HG02571 (cell line): ENCODE data around the gene TNFRSF8.
A peak's percentile ranks its signal among the peaks of the same experiment; 100 is the strongest.

Source experiments
- ATAC-seq: cut with Tn5 transposase; IDR thresholded peaks from one replicate; pipeline ENCODE4 v1.9.1; 2021; ENCODE audit warnings: mild to moderate bottlenecking, moderate library complexity; ENCODE audit not compliant: unreplicated experiment

TNFRSF8 gene

DNA sequence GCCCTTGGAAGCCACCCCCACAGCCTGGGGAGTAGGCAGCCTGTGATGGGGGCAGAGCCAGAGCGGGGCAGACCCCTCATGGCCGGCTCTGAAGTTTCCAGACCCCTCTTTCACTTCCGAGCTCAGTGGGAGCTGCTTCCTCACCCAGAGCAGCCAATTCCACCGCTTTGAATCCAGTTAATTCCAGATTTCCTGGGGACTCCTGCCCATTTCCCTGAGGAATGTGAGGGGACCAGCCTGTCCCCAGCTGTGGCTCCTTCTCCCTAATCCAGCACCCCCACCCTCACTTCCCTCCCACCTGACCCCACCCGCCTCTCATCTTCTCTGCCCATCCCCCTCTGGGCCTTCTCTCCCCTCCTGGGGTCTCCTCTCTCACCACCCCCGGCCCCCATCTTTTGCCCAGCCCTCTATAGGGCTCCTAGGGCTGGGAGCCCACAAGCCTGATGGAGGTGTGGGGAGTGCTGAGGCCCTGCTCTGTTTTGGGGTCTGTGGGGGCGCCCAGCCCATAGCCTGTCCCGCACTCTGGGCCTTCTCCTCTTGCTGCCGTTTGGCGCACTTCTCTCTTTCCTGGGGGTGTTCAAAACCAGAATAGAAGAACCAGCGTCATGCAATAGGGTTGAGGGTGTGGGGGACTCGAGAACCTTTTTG lies 77.5 kb downstream of the TNFRSF8 start:
- ATAC-seq, result no peak

GRCh38 chr1:12141163-12141850 lies 78.2 kb downstream of the TNFRSF8 start:
- no peak for ATAC-seq

DNA sequence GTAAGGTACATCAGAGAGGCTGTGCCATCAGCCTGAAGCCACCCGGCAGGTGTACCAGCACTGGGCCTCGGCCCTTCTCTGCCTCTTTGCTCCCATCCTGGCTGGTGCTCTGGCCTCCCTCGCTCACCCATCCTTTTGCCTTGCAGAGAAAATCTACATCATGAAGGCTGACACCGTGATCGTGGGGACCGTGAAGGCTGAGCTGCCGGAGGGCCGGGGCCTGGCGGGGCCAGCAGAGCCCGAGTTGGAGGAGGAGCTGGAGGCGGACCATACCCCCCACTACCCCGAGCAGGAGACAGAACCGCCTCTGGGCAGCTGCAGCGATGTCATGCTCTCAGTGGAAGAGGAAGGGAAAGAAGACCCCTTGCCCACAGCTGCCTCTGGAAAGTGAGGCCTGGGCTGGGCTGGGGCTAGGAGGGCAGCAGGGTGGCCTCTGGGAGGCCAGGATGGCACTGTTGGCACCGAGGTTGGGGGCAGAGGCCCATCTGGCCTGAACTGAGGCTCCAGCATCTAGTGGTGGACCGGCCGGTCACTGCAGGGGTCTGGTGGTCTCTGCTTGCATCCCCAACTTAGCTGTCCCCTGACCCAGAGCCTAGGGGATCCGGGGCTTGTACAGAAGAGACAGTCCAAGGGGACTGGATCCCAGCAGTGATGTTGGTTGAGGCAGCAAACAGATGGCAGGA lies 79.2 kb downstream of the TNFRSF8 start:
- ATAC-seq, result no peak

DNA sequence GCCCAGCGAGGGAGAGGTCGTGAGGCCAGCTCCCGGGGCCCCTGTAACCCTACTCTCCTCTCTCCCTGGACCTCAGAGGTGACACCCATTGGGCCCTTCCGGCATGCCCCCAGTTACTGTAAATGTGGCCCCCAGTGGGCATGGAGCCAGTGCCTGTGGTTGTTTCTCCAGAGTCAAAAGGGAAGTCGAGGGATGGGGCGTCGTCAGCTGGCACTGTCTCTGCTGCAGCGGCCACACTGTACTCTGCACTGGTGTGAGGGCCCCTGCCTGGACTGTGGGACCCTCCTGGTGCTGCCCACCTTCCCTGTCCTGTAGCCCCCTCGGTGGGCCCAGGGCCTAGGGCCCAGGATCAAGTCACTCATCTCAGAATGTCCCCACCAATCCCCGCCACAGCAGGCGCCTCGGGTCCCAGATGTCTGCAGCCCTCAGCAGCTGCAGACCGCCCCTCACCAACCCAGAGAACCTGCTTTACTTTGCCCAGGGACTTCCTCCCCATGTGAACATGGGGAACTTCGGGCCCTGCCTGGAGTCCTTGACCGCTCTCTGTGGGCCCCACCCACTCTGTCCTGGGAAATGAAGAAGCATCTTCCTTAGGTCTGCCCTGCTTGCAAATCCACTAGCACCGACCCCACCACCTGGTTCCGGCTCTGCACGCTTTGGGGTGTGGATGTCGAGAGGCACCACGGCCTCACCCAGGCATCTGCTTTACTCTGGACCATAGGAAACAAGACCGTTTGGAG lies 80.0 kb downstream of the TNFRSF8 start:
- ATAC-seq, result no peak

DNA sequence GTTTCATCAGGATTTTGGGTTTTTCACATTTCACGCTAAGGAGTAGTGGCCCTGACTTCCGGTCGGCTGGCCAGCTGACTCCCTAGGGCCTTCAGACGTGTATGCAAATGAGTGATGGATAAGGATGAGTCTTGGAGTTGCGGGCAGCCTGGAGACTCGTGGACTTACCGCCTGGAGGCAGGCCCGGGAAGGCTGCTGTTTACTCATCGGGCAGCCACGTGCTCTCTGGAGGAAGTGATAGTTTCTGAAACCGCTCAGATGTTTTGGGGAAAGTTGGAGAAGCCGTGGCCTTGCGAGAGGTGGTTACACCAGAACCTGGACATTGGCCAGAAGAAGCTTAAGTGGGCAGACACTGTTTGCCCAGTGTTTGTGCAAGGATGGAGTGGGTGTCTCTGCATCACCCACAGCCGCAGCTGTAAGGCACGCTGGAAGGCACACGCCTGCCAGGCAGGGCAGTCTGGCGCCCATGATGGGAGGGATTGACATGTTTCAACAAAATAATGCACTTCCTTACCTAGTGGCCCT lies 80.6 kb downstream of the TNFRSF8 start:
- no peak for ATAC-seq

- ATAC-seq, result no peak
Measured at GRCh38 chr1:12144236-12144635, 81.1 kb downstream of the TNFRSF8 start.

- ATAC-seq, result no peak
Measured at GRCh38 chr1:12144969-12145368, 81.9 kb downstream of the TNFRSF8 start.

DNA sequence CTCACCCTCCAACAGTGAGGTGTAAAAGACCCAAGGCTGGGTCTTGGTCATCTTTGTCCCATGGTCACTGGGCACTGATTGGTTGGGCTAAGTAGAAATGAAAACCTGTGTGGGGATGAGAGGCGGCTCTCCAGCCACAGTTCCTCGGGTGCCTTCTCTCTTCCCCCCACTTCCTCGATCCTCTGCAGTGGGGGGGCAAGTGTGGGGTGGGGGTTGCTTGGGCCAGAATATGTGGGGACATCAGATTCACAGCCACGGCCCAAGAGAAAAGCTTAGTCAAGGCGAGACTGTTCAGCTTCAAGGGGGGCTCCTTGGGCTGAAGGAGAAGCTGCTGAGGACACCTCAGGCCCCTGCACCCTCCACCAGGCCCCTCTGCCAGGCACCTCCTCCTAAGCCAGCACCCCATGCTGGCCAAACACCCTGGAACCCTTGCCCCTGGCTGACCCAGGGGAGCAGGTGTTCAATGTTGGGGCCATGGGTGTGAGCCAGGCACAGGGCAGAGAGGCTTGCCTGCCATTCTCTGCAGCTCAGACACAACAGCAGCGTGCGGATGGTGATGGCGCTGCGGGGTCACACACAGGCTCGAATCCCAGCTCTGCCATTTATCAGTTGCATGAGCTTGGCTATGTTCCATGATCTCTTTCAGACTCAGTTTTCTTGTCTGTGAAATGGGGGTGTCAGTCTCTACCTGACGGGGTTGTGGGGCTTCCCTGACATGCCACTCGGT lies 82.7 kb downstream of the TNFRSF8 start:
- no peak for ATAC-seq

- ATAC-seq, result no peak
Measured at GRCh38 chr1:12146343-12147112, 83.4 kb downstream of the TNFRSF8 start.

GRCh38 chr1:12147201-12147701 lies 84.1 kb downstream of the TNFRSF8 start:
- no peak for ATAC-seq

GRCh38 chr1:12148160-12148957 lies 85.3 kb downstream of the TNFRSF8 start:
- ATAC-seq, result no peak

- ATAC-seq, result no peak
Measured at GRCh38 chr1:12148958-12149790, 86.1 kb downstream of the TNFRSF8 start.

DNA sequence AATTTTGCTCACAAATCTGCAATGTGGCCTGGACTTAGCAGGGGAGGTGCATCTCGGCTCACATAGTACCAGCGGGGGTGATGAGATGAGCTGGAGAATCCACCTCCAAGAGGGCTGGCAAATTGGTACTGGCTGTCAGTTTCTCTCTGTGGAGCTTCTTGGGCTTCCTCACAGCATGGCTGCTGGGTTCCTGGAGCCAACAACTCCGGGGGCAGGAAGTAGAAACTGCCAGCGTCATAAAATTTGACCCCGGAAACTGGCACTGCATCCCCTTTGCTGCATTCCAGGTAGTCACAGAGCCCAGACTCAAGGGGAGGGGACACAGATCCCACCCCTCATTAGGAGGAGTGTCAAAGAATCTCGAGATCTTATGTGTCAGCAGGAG lies 86.7 kb downstream of the TNFRSF8 start:
- ATAC-seq, result no peak

GRCh38 chr1:12150456-12151200 lies 87.5 kb downstream of the TNFRSF8 start:
- no peak for ATAC-seq

DNA sequence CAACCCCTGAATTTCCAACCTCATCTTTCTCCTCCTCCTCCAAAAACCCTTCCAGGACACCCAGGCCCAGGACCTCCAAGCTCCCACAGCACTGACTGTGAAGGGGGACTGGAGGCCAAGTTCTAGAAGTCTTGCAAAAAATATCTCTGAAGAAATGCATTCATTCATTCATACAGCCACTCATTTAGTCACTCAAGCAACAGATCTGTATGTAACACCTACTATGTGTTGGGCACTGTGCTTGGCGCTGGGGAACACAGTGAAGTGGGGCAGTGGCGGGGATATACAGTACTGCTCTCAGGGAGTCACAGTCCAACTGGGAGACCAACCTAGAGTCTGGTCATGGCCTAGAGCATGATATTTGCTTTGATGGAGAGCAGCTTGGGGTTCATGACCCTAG lies 88.4 kb downstream of the TNFRSF8 start:
- ATAC-seq, result no peak

DNA sequence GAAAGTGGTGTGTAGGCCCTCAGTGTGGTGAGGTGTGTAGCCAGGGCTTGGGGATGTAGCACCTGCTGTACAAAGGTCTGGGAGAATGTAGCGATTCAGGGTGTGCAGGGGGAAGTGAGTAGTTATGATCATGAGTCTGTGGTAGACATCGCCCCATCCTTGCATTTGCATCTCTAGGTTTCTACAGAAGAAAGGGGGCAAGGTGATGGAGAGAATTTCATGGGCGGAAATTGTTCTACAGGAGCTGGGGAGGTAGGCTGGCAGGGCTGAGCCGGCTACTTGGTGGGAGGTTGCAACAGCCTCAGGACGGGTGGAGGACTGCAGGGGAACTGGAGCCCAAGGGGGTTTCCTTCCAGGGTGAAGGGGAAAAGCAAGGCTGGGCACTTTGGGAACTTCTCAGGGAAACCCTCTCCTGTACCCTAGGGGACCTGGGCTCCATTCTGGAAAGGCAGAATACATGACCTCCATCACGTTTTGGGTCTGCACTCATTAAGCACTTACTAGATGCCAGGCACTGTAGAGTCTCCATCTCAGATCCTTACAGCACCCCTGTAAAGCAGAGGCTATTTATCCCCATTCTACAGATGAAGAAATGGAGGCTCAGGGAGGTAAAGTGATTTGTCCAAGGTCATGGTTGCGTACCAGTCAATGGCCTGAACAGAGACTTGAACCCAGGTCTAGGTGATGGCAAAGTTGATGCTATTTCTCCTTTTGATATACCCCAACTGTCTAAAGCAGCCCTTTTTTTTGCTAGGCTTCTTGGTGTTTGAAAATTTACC lies 89.2 kb downstream of the TNFRSF8 start:
- ATAC-seq, result peak; percentile 61
